ENCODE data around the gene TTC39A. TPM values are rescaled to one million over a fixed set of nuclear protein-coding genes. Genes with fewer than 3 reads are reported as not detected.

TTC39A gene
- total and polyA plus RNA-seq, 2 of the 13 experiments (the other 11 are each of a cell fraction or from before 2014, with no cell fraction given) = 0.33 to 1.5 TPM

DNA sequence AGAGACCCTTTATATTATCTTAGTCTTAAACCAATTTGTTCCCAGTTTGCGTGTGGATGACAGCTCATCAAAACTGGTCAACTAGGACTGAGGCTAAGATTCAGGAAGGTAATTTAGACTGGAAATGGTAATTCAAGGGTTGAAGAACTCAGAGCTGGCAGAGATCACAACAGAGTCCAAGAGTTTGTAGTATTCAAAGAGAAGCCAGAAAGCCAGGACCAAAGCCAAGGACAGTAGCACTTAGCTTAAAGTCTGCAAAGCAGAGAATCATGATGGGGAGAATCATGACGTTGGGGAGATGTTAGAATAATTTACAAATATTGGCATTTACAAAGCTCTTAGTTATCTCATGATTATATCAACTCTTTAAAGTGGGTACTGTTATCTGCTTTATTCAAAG lies 61.7 kb downstream of the TTC39A start (continued):
- TF ChIP-seq ZNF264 (CRISPR knock-in tag; IDR thresholded peaks at IDR 0.05) = no peak

DNA sequence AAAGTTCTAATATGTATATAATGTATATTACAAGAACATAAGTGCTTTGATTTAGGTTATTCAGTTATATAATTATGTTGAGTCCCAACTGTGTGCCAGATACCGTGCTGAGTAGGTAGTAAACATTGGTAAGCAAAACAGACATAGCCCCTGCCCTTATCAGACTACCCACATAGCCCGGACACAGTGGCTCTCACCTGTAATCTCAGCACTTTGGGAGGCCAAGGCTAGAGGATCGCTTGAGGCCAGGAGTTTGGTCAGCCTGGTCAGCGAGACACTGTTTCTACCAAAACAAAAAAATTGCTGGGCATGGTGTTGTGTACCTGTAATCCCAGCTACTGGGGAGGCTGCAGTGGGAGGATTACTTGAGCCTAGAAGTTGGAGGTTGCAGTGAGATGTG lies 63.6 kb downstream of the TTC39A start:
- H3K9me3 ChIP-seq (ENCODE audit: low read length) = no peaks in the 10 kb centered on the region
- no peaks in the 10 kb centered on the region for H3K4me1 ChIP-seq (ENCODE audit: insufficient read depth, low read length)
- ChIA-PET CTCF (ENCODE audit: low intra/inter-chr PET ratio, low total read pairs) (no interaction called here), POLR2A (no interaction called here)
- BruUV-seq (replicated peaks) = no TSS peak
- FAIRE-seq (no peak), DNase-seq (ENCODE audit: low spot score) (no peak), ATAC-seq (no peak)
- peaks cover 3 to 13% of the 10 kb centered on the region in 2 experiments; a peak in 4 of 5 replicates for H3K36me3 ChIP-seq (replicated peaks in 1 of 2; ENCODE audit: control insufficient read depth in 1 of 2, insufficient read depth in 2 of 2, low read length in 2 of 2)
- peaks cover 32% of the 10 kb centered on the region for H3K79me2 ChIP-seq (ENCODE audit: insufficient read depth, low read length)
- no peak overlapping the region for H3K27ac ChIP-seq (ENCODE audit: extremely low read length, insufficient read depth, low read length)
- H2AFZ ChIP-seq (ENCODE audit: low read length) = no peak overlapping the region
- in situ Hi-C loops (cut with HindIII; ENCODE audit: extremely low pct_ligation_motif_present, low pct_unique_long_range_greater_than_20kb) (no loop called here), intact Hi-C loops (cut with micrococcal nuclease; ENCODE audit: unreplicated experiment) (no loop called here)
- no peaks in the 10 kb centered on the region for H3K27me3 ChIP-seq (ENCODE audit: control insufficient read depth in 1 of 2, insufficient read depth in 2 of 2, low read length in 2 of 2)
- peaks cover 20% of the 10 kb centered on the region; the same call in 1 of the 2 replicates for H4K20me1 ChIP-seq (ENCODE audit: insufficient read depth, low read length)
- TF ChIP-seq ZNF768 (CRISPR knock-in tag; IDR thresholded peaks at IDR 0.05) = no peak
- TF ChIP-seq, protein P1, sequence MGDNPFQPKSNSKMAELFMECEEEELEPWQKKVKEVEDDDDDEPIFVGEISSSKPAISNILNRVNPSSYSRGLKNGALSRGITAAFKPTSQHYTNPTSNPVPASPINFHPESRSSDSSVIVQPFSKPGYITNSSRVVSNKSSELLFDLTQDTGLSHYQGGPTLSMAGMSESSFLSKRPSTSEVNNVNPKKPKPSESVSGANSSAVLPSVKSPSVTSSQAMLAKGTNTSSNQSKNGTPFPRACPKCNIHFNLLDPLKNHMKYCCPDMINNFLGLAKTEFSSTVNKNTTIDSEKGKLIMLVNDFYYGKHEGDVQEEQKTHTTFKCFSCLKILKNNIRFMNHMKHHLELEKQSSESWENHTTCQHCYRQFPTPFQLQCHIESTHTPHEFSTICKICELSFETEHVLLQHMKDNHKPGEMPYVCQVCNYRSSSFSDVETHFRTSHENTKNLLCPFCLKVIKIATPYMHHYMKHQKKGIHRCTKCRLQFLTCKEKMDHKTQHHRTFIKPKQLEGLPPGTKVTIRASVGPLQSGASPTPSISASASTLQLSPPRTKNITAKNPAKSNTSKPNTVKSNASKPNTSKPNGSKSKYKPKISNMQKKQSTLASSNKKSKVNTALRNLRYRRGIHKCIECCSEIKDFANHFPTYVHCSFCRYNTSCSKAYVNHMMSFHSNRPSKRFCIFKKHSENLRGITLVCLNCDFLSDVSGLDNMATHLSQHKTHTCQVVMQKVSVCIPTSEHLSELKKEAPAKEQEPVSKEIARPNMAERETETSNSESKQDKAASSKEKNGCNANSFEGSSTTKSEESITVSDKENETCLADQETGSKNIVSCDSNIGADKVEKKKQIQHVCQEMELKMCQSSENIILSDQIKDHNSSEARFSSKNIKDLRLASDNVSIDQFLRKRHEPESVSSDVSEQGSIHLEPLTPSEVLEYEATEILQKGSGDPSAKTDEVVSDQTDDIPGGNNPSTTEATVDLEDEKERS (CRISPR knock-in tag; IDR thresholded peaks at IDR 0.05) = no peak
- TF ChIP-seq, protein P2, sequence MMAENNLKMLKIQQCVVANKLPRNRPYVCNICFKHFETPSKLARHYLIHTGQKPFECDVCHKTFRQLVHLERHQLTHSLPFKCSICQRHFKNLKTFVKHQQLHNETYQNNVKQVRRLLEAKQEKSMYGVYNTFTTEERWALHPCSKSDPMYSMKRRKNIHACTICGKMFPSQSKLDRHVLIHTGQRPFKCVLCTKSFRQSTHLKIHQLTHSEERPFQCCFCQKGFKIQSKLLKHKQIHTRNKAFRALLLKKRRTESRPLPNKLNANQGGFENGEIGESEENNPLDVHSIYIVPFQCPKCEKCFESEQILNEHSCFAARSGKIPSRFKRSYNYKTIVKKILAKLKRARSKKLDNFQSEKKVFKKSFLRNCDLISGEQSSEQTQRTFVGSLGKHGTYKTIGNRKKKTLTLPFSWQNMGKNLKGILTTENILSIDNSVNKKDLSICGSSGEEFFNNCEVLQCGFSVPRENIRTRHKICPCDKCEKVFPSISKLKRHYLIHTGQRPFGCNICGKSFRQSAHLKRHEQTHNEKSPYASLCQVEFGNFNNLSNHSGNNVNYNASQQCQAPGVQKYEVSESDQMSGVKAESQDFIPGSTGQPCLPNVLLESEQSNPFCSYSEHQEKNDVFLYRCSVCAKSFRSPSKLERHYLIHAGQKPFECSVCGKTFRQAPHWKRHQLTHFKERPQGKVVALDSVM (CRISPR knock-in tag; IDR thresholded peaks at IDR 0.05) = 0 out of 2 replicates have a peak, but pooled peaks have one; percentile 12
- 100% methylated on average over 4 of the region's 4 CpGs for WGBS (ENCODE audit: low lambda C conversion rate)
- H3K4me3 ChIP-seq (replicated peaks in 1 of 3; ENCODE audit: insufficient read depth in 1 of 3, low read depth in 2 of 3, low read length in 3 of 3) = no peak overlapping the region
- no peak overlapping the region for H3K4me2 ChIP-seq (ENCODE audit: low read depth, low read length)
- no peak overlapping the region for H3K9ac ChIP-seq (ENCODE audit: insufficient read depth, low read depth, low read length)
